Measurements from ENCODE around the gene MN1.

GRCh38 chr22:27732391-27732790 is 69.2 kb downstream of the MN1 start:
- TF ChIP-seq CTCF (IDR thresholded peaks at IDR 0.05) (no peak), POLR2A (IDR thresholded peaks at IDR 0.05) (no peak)
